ENCODE measurements around the gene ERICH4. TPM values are rescaled to one million over a fixed set of nuclear protein-coding genes. Genes with fewer than 3 reads are reported as not detected.

The ERICH4 gene
- total RNA-seq, 2 donors from 2014 or later, result not detected

Other genes starting within 250 kb of the ERICH4 start
- gene CYP2S1, start 249.9 kb upstream of the ERICH4 start, total RNA-seq, result 1 to 10 TPM; 1.1 to 1.3 TPM
- gene AXL, start 223.9 kb upstream of the ERICH4 start, total RNA-seq, result 10 to 100 TPM; 27.5 to 31.8 TPM
- 100 to 1,000 TPM; 116 to 147 TPM for gene HNRNPUL1, start 178.8 kb upstream of the ERICH4 start, total RNA-seq
- 10 to 100 TPM; 18.0 to 18.6 TPM for gene CCDC97, start 133.0 kb upstream of the ERICH4 start, total RNA-seq
- gene TGFB1, start 89.2 kb upstream of the ERICH4 start, total RNA-seq, result 10 to 100 TPM; 29.3 to 31.5 TPM
- 1 to 10 TPM; 3.5 to 4.1 TPM for gene B9D2, start 79.0 kb upstream of the ERICH4 start, total RNA-seq
- gene TMEM91, start 66.6 kb upstream of the ERICH4 start, total RNA-seq, result 1 to 10 TPM; 6.3 to 6.8 TPM
- 10 to 100 TPM in 1 of 2 donors, 1 to 10 TPM in 1; 8.1 to 13.4 TPM for gene EXOSC5, start 45.8 kb upstream of the ERICH4 start, total RNA-seq
- 10 to 100 TPM; 24.0 to 31.4 TPM for gene BCKDHA, start 45.3 kb upstream of the ERICH4 start, total RNA-seq
- gene B3GNT8, start 15.8 kb upstream of the ERICH4 start, total RNA-seq, result 1 to 10 TPM; 1.4 to 3.2 TPM
- gene DMAC2, start 3.2 kb upstream of the ERICH4 start, total RNA-seq, result 10 to 100 TPM; 59.0 to 67.6 TPM
- 1 to 10 TPM in 1 of 2 donors, under 1 TPM in 1; 0.89 to 1.2 TPM for gene CEACAM21, start 133.0 kb downstream of the ERICH4 start, total RNA-seq
- gene CEACAM4, start 183.9 kb downstream of the ERICH4 start, total RNA-seq, result under 1 TPM; 0.84 to 0.91 TPM
- gene CEACAM7, start 245.1 kb downstream of the ERICH4 start, total RNA-seq, result not detected

All from left cardiac atrium (tissue), 2 donors.